Measurements from ENCODE around the gene MMP15. TPM values are rescaled to one million over a fixed set of nuclear protein-coding genes. Genes with fewer than 3 reads are reported as not detected.

MMP15 gene
- total and polyA plus RNA-seq, 2 donors (not counting 3 experiments of a cell fraction or from before 2014, with no cell fraction given): 12.6 to 16.0 TPM

- BruUV-seq (replicated peaks): no TSS peak
- no peak overlapping the region for H3K4me3 ChIP-seq (replicated peaks in 1 of 3; ENCODE audit: insufficient read depth in 1 of 3, low read depth in 1 of 3, low read length in 3 of 3)
- intact Hi-C loops (cut with micrococcal nuclease): no loop called here
- no peaks in the 10 kb centered on the region for H3K9me3 ChIP-seq (replicated peaks; ENCODE audit: control insufficient read depth, insufficient read depth, low read length)
- no peak for FAIRE-seq
- no peaks in the 10 kb centered on the region for H3K79me2 ChIP-seq (ENCODE audit: control insufficient read depth, insufficient read depth, low read length)
- dilution Hi-C loops (cut with MboI; ENCODE audit: extremely low pct_ligation_motif_present, low sequenced_read_pairs): no loop called here
- no peaks in the 10 kb centered on the region for H3K4me1 ChIP-seq (ENCODE audit: control insufficient read depth, extremely low read depth, insufficient read depth, low read length)
- no peaks in the 10 kb centered on the region for H3K9me1 ChIP-seq (replicated peaks; ENCODE audit: control insufficient read depth, extremely low read depth, insufficient read depth, low read length)
- ChIA-PET CTCF (interaction anchor here (0.8 to 1.5 kb wide), 5 partner anchors 22 to 80 kb away, joined by 3 to 5 read pairs (median 3); partner anchors contain the start of gene CFAP20), POLR2A (no interaction called here)
- H3K36me3 ChIP-seq (ENCODE audit: control insufficient read depth in 2 of 2, extremely low read depth in 1 of 2, insufficient read depth in 2 of 2, low read length in 2 of 2): no peaks in the 10 kb centered on the region
- no peak overlapping the region for H3K9ac ChIP-seq (replicated peaks; ENCODE audit: extremely low read depth, insufficient read depth, low read length)
- H2AFZ ChIP-seq (ENCODE audit: low read depth, low read length): no peak overlapping the region
- no peaks in the 10 kb centered on the region for H3K27me3 ChIP-seq (ENCODE audit: control insufficient read depth in 2 of 2, insufficient read depth in 2 of 2, low read length in 2 of 2)
- TF ChIP-seq FOS (IDR thresholded peaks at IDR 0.05; ENCODE audit: borderline replicate concordance, insufficient read depth, low read length) (no peak), MYC (IDR thresholded peaks at IDR 0.05; ENCODE audit: low read depth, low read length) (no peak), GATA2 (IDR thresholded peaks at IDR 0.05; ENCODE audit: insufficient read depth, insufficient read length, low read depth, low read length) (no peak), EZH2 (IDR thresholded peaks at IDR 0.05; ENCODE audit: borderline replicate concordance, low read depth, low read length, severe bottlenecking) (no peak), MAX (IDR thresholded peaks at IDR 0.05; ENCODE audit: insufficient read depth, insufficient read length) (no peak), CTCF (IDR thresholded peaks at IDR 0.05; ENCODE audit: extremely low read depth in 1 of 2, insufficient read depth in 1 of 2, low read depth in 1 of 2, low read length in 2 of 2) (no peak), POLR2A (IDR thresholded peaks at IDR 0.05; ENCODE audit: low read depth, low read length) (no peak), JUN (IDR thresholded peaks at IDR 0.05; ENCODE audit: borderline replicate concordance, insufficient read depth, insufficient read length, low read depth) (no peak), POLR2AphosphoS5 (IDR thresholded peaks at IDR 0.05; ENCODE audit: insufficient read depth, low read depth, low read length) (no peak)
- no peaks in the 10 kb centered on the region for H4K20me1 ChIP-seq (replicated peaks; ENCODE audit: control insufficient read depth, extremely low read depth, insufficient read depth, low read length)
- no peak for DNase-seq (ENCODE audit: low read depth, low spot score)
- no peak overlapping the region for H3K27ac ChIP-seq (ENCODE audit: insufficient read depth, low read depth, low read length)
- H3K4me2 ChIP-seq (ENCODE audit: insufficient read depth, low read length): no peak overlapping the region
These were observed 24.0 kb downstream of the MMP15 start for GRCh38 chr16:58049232-58050185.

Measured in endothelial cell of umbilical vein (primary cell).